ENCODE measurements around the gene PPP2R2D. TPM values are rescaled to one million over a fixed set of nuclear protein-coding genes. Genes with fewer than 3 reads are reported as not detected.
"Not testable (repeated sequence)": the region's sequence is repeated elsewhere in the genome, so short reads cannot be mapped to it uniquely, and the experiment has no call there.

The PPP2R2D gene
- total RNA-seq, 1 experiment from 2014 or later, result 23.7 TPM

GRCh38 chr10:131880016-131880590 is 20.7 kb upstream of the PPP2R2D start:
- Mint-ChIP-seq H3K4me3 (ENCODE audit: low read depth, unreplicated experiment) (no peak overlapping the region), H3K9me3 (ENCODE audit: low read depth, unreplicated experiment) (no peaks in the 10 kb centered on the region), H3K36me3 (ENCODE audit: insufficient read depth, unreplicated experiment) (no peaks in the 10 kb centered on the region), H3K4me1 (ENCODE audit: low read depth, unreplicated experiment) (no peaks in the 10 kb centered on the region), H3K27ac (ENCODE audit: unreplicated experiment) (no peak overlapping the region), H3K27me3 (ENCODE audit: unreplicated experiment) (peaks cover 18% of the 10 kb centered on the region)
- CTCF ChIA-PET, result no interaction called here
- DNase-seq, result no peak
- no TSS peak for BruUV-seq (replicated peaks)
- TF ChIP-seq, protein P1, sequence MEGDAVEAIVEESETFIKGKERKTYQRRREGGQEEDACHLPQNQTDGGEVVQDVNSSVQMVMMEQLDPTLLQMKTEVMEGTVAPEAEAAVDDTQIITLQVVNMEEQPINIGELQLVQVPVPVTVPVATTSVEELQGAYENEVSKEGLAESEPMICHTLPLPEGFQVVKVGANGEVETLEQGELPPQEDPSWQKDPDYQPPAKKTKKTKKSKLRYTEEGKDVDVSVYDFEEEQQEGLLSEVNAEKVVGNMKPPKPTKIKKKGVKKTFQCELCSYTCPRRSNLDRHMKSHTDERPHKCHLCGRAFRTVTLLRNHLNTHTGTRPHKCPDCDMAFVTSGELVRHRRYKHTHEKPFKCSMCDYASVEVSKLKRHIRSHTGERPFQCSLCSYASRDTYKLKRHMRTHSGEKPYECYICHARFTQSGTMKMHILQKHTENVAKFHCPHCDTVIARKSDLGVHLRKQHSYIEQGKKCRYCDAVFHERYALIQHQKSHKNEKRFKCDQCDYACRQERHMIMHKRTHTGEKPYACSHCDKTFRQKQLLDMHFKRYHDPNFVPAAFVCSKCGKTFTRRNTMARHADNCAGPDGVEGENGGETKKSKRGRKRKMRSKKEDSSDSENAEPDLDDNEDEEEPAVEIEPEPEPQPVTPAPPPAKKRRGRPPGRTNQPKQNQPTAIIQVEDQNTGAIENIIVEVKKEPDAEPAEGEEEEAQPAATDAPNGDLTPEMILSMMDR (IDR thresholded peaks at IDR 0.05; ENCODE audit: unreplicated experiment), result no peak
- intact Hi-C loops (cut with micrococcal nuclease; ENCODE audit: unreplicated experiment), result no loop called here

GRCh38 chr10:131881104-131881880 is 19.5 kb upstream of the PPP2R2D start:
- BruUV-seq (replicated peaks), result no TSS peak
- no peak overlapping the region for H3K4me3 Mint-ChIP-seq (ENCODE audit: low read depth, unreplicated experiment)
- H3K27me3 Mint-ChIP-seq (ENCODE audit: unreplicated experiment), result peaks cover 10% of the 10 kb centered on the region
- no peaks in the 10 kb centered on the region for H3K4me1 Mint-ChIP-seq (ENCODE audit: low read depth, unreplicated experiment)
- H3K9me3 Mint-ChIP-seq (ENCODE audit: low read depth, unreplicated experiment), result no peaks in the 10 kb centered on the region
- no peaks in the 10 kb centered on the region for H3K36me3 Mint-ChIP-seq (ENCODE audit: insufficient read depth, unreplicated experiment)
- CTCF ChIA-PET, result interaction anchor here (0.7 kb wide), 1 partner anchor 291 kb away, joined by 3 read pairs; no protein-coding TSS in a partner anchor
- intact Hi-C loops (cut with micrococcal nuclease; ENCODE audit: unreplicated experiment), result no loop called here
- H3K27ac Mint-ChIP-seq (ENCODE audit: unreplicated experiment), result no peak overlapping the region
- TF ChIP-seq, protein P1 (IDR thresholded peaks at IDR 0.05; ENCODE audit: unreplicated experiment), result no peak
- no peak for DNase-seq

DNA sequence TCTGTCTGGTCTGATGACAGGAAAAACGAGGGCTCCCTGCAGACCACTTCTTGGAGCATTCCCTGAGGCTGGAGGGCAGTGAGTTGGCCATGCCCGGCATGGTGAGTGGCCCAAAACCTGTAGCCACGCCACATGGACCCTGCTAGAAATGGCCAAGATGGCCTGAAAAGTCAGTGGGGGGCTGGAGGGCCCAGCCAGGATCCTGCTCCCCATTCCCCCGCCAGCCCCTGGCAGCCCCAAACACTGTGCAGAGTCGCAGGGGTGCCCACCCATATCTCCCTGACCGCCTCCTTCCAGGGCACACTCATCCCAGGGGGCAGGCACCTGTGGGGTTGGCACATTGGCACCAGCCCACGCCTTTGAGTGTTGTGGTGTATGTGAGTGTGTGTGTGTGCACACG is 18.7 kb upstream of the PPP2R2D start:
- H3K27me3 Mint-ChIP-seq (ENCODE audit: unreplicated experiment), result peaks cover 1% of the 10 kb centered on the region
- CTCF ChIA-PET, result no interaction called here
- BruUV-seq (replicated peaks), result no TSS peak
- no peak for DNase-seq
- intact Hi-C loops (cut with micrococcal nuclease; ENCODE audit: unreplicated experiment), result no loop called here
- H3K9me3 Mint-ChIP-seq (ENCODE audit: low read depth, unreplicated experiment), result no peaks in the 10 kb centered on the region
- TF ChIP-seq, protein P1 (IDR thresholded peaks at IDR 0.05; ENCODE audit: unreplicated experiment), result no peak
- H3K27ac Mint-ChIP-seq (ENCODE audit: unreplicated experiment), result no peak overlapping the region
- no peaks in the 10 kb centered on the region for H3K36me3 Mint-ChIP-seq (ENCODE audit: insufficient read depth, unreplicated experiment)
- no peak overlapping the region for H3K4me3 Mint-ChIP-seq (ENCODE audit: low read depth, unreplicated experiment)
- no peaks in the 10 kb centered on the region for H3K4me1 Mint-ChIP-seq (ENCODE audit: low read depth, unreplicated experiment)

DNA sequence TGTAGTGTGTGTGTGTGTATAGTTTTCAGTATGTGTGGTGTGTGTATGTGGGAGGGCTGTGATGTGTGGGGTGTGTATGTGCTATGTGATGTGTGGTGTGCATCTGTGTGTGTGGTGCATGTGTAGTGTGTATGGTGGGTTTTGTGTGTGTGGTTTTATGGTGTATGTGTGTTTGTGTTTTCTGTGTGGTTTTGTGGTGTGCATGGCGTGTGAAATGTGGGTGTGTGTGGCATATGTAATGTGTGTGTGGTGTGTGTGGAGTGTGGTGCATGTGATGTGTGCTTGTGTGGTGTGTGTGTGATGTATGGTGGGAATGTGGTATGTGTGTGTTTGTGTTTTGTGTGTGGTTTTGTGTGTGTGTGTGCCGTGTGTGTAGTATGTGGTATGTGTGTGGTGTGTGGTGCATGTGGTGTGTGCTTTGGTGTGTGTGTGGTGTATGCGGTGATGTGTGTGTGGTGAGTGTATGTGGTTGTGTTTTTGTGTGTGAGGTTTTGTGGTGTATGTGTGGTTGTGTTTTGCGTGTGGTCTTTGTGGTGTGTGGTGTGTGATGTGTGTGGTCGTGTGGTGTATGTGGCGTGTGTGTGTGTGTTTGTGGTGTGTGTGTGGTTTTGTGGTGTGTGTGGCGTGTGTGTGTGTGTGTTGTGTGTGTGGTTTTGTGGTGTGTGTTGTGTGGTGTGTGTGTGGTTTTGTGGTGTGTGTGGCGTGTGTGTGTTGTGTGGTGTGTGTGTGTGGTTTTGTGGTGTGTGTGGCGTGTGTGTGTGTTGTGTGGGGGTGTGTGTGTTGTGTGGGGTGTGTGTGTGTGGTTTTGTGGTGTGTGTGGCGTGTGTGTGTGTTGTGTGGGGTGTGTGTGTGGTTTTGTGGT is 18.0 kb upstream of the PPP2R2D start:
- Mint-ChIP-seq H3K27ac (ENCODE audit: unreplicated experiment) (no peak overlapping the region), H3K27me3 (ENCODE audit: unreplicated experiment) (no peaks in the 10 kb centered on the region), H3K9me3 (ENCODE audit: low read depth, unreplicated experiment) (no peaks in the 10 kb centered on the region), H3K36me3 (ENCODE audit: insufficient read depth, unreplicated experiment) (no peaks in the 10 kb centered on the region), H3K4me3 (ENCODE audit: low read depth, unreplicated experiment) (no peak overlapping the region), H3K4me1 (ENCODE audit: low read depth, unreplicated experiment) (no peaks in the 10 kb centered on the region)
- no TSS peak for BruUV-seq (replicated peaks)
- CTCF ChIA-PET, result no interaction called here
- TF ChIP-seq, protein P1 (IDR thresholded peaks at IDR 0.05; ENCODE audit: unreplicated experiment), result no peak
- no peak for DNase-seq
- intact Hi-C loops (cut with micrococcal nuclease; ENCODE audit: unreplicated experiment), result no loop called here

GRCh38 chr10:131883621-131884393 is 17.0 kb upstream of the PPP2R2D start:
- CTCF ChIA-PET; DNase-seq; H3K4me3 Mint-ChIP-seq (ENCODE audit: low read depth, unreplicated experiment); H3K4me1 Mint-ChIP-seq (ENCODE audit: low read depth, unreplicated experiment); BruUV-seq (replicated peaks); H3K27ac Mint-ChIP-seq (ENCODE audit: unreplicated experiment); H3K27me3 Mint-ChIP-seq (ENCODE audit: unreplicated experiment); H3K36me3 Mint-ChIP-seq (ENCODE audit: insufficient read depth, unreplicated experiment); H3K9me3 Mint-ChIP-seq (ENCODE audit: low read depth, unreplicated experiment): not testable (repeated sequence)
- intact Hi-C loops (cut with micrococcal nuclease; ENCODE audit: unreplicated experiment), result loop anchor here (2.0 kb wide), 1 partner anchor 139 kb away; no protein-coding TSS in a partner anchor
